Stimulated activated CD8-positive, alpha-beta memory T cell treated with anti-CD3 and anti-CD28 coated beads, Interleukin-12 subunit alpha, Interleukin-12 subunit beta, amount 100 ng/mL, for 1 hour (primary cell): ENCODE data around the gene LCOR.

Experiments used
- DNase-seq: peaks from one replicate; pipeline ENCODE4 v3.0.0-alpha.2; 2020; ENCODE audit warnings: low read depth

LCOR gene

DNA sequence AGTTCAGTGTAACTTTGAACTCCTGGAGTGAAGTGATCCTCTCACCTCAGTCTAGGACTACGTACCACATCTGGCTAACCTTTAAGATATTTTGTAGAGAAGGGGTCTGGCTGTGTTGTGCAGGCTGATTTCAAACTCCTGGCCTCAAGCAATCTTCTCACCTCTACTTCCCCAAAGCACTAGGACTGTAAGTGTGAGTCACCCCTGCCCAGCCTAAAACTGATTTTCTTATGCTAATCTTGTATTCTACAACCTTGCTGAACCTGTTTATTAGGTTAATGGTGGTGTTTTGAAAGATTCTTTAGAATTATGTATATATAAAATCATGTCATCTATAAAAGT is 58.0 kb downstream of the LCOR start:
- DNase-seq = no peak

DNA sequence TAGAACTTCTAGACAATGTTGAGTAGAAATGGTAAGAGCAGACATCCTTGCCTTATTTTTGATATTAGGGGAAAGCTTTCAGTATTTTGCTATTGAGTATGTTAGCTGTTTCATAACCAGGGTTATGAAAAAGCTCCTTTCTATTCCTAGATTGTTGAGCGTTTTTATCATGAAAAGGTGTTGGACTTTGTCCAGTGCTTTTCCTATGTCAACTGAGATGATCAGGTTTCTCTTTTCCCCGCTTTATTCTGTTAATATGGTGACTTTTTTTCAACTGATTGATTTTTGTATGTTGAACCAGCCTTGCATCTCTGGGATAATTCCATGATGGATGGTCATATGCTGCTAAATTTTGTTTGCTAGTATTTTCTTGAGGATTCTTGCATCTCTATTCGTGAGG is 58.5 kb downstream of the LCOR start:
- no peak for DNase-seq

DNA sequence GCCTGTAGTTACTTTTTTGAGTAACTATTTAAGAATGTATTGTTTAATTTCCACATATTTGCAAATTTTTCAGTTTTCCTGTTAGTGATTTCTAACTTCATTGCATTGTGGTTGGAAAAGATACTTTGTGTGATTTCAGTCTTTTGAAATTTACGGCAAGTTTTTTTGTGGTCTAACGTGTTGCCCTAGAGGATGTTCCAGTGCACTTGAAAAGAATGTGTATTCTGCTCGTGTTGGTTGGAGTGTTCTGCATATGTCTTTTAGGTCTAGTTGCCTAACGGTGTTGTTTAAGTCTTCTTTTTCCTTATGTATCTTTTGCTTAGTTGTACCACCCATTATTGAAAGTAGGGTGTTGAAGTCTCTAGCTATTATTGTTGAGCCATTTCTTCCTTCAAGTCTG is 59.7 kb downstream of the LCOR start:
- no peak for DNase-seq

DNA sequence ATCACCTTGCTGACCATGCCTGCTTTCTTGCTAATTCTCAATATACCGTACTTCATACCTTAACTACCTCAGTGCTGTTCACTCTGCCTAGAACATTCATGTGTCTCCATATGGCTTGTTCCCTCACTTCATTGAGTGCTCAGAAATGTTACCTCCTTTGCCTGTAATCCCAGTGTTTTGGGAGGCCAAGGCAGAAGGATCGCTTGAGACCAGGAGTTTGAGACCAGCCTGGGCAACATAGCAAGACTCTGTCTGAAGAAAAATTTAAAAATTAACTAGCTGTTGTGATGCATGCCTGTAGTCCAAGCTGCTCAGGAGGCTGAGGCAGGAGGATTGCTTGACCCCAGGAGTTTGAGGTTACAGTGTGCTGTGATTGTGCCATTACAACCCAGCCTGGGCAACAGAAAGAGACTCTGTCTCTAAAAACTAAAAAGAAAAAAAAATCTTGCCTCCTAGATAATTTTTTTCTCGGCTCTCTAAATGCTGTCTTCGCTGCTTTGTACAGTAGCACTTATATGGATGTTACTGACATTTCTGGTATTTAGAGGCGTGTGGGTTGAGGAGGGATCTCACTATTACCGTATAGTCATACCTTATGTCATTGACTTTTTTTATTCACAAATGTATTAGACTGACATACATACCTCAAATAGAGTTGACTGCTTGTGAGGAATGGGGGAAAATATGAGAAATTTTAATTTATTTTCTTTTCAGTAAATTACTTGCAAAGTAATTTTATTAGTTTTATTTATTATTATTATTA is 63.7 kb downstream of the LCOR start:
- no peak for DNase-seq

DNA sequence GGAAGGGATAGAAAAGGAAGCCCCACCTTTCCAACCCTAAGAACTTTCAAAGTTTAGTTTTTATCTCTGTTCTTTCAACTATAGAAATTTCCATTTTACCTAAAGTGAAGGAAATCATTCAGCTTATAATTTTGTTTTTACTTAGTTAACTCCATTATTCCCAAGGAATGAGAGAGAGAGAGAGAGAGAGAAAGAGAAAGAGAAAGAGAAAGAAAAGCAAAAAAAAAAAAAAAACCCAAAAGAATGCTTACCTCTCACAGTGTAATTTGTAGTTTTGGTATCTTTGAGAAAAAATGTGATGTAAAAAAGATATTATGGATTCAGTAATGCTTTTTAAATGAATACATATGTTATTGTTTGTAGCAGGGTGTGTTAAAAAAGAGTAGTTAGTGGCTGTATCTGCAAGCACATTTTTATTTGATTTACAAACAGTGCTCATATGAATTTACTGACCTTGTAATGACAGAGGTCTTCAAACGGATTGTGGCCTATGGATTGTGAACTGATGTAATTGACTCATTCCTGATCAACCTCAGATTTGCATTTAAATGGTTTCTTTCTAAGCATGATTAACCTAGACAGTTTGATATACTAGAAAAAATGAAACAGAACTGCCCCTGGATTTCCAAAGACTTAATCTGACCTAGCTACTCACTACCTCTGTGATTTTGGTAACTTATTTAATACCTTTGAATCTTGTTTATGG is 64.9 kb downstream of the LCOR start:
- DNase-seq = no peak

DNA sequence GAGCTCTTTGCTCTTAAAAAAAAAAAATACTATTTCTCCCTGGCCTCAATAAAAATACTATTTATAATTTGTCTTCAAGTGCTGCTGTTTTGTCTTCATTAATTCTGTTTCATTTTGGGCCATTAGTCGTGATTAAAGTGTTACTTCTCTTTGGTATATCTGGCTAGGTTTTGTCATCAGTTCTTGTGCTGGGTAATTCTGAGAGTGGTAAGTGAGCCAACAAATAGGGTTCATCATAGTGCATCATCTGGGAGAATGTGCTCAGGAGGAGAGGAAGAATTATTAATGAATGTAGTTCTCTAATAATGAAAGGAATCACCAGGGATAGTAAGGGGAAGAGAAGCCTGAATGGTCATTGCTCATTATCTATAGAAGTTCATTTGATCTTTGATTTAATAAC is 70.0 kb downstream of the LCOR start:
- DNase-seq = no peak

DNA sequence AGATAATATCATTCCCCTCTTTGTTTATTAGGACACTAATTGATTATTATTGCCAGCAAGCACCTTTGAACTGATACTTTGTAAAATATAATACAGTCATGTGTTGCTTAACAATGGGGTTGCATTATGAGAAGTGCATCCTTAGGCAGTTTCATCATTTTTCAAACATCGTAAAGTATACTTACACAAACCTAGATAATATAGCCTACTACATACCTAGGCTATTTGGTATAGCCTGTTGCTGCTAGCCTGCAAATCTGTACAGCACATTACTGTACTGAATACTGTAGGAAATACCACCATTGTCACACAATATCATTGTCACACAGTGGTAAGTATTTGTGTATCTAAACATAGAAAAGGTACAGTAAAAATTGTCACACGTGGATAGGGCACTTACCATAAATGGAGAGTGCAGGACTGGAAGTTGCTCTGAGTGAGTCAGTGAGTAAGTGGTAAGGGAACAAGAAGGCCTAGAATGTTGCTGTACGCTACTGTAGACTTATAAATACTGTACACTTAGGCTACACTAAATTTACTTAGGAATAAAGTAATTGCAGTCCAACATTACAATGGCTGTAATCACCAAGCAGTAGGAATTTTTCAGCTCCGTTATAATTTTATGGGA is 70.7 kb downstream of the LCOR start:
- no peak for DNase-seq

DNA sequence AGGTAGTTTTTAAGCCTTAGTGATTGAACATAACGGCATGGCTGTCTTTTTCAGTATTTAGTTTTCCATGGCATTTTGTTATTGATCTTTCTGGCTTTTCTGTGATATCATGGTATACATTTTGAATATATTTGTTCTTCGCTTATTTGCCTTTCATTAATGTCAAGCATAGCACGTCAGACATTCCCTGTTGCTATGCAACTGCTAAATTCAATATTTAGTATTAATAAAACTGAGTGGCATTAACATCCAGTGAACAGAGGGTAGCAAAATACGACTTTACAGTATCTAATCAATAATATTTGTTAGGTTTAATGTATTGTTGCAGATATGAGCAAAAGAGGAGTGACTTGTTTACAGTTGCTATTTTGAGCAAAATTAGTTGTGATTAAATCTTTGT is 72.5 kb downstream of the LCOR start:
- DNase-seq = no peak

DNA sequence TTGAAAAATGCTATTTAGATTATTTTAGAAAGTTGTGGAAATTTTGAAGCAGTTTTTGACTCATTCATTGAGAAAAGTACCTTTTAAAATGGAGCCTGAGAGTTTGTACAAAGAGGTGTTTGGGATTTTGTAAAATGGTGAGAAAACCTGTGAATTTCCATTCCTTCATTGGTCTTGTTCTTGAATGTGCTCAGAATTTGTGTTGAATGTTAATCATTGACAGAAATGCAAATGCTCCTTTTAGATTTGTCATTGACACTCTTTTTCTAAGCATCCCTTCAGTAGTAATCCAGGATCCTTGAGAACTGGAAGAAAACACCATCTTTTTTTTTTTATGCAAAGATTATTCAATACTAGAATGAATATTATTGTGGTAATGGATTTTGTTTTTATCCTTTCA is 74.8 kb downstream of the LCOR start:
- no peak for DNase-seq

DNA sequence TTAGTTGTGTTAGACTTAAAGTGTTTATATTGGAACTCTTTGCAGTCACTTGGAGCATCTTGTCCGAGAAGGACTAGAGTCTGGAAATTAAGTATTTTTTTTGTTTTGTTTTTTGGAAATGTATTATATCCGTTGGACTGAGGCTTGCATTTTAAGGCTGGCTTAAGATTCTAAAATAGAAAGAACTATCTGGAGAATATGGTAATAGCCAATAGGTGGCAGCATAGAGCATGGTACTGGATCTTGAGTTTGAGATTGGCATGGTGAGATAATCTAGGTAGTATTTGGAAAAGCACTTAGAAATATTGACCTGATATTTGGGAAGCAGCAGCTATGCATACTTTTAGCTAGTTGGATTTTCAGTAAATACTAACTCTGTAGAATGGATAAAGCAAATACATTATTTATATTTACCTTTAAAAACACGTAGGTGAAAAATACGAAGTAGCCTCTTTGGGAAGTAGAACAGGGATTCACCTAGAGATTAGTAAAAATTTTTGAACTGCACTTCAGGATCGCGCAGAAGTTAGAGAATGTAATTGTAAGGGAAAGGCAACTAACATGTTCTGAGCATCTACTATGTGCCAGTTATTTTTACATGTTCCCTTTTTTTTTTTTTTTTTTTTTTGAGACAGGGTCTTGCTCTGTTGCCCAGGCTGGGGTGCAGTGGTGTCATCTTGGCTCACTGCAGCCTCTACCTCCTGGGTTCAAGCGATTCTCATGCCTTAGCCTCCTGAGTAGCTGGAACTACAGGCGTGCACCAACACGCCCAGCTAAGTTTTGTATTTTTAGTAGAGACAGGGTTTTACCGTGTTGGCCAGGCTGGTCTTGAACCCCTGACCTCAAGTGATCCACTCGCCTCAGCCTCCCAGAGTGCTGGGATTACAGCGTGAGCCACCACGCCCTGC is 78.6 kb downstream of the LCOR start:
- DNase-seq = no peak

DNA sequence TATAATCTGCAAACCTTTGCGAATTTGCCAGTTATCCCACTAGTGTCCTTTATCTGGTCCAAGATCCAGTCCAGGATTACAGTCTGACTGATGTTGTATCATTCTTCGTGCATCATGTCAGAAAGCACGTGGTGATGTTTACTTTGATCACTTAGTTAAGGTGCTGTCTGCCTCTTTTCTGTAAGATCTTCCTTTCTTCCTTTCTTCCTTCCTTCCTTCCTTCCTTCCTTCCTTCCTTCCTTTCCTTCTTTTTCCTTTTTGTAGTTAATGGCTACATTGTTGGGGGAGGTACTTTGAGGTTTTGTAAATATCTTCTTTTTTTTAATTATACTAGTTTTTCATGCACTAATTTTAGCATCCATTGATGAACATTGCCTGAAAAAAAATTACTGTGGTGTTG is 80.3 kb downstream of the LCOR start:
- no peak for DNase-seq

DNA sequence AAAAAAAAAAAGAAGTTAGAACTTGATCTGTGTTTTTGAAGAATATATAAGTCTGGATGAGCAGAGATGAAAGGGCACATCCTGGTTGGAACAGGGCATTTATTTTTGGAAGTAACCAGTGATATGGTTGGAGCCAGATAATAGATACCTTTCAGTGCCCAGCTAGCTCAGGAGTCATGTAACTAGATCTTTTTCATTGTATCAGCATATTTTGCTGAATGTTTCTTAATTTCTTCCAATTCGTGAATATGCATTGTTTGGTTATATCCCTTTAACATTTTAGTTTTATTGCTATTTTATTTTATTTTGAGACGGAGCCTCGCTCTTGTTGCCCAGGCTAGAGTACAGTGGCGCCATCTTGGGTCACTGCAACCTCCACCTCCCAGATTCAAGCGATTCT is 81.8 kb downstream of the LCOR start:
- DNase-seq = no peak

DNA sequence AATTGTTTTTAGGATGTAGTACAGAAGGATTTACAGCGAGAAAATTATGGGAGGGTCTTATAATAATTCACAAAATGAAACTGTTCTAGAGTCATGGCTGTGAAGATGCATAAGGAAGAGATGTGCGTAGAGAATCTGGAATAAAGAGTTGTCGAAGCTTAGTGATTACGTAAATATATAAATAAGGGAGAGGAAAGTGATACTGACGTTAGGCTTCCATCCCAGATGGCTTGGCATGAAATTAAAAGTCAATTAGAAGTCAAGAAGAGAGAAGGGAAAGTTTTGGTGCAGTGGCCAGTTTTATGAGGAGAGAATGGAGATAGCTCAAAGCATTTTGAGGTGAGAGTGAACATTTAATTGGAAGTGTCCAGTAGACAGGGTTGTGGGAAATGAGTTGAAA is 85.5 kb downstream of the LCOR start:
- no peak for DNase-seq

DNA sequence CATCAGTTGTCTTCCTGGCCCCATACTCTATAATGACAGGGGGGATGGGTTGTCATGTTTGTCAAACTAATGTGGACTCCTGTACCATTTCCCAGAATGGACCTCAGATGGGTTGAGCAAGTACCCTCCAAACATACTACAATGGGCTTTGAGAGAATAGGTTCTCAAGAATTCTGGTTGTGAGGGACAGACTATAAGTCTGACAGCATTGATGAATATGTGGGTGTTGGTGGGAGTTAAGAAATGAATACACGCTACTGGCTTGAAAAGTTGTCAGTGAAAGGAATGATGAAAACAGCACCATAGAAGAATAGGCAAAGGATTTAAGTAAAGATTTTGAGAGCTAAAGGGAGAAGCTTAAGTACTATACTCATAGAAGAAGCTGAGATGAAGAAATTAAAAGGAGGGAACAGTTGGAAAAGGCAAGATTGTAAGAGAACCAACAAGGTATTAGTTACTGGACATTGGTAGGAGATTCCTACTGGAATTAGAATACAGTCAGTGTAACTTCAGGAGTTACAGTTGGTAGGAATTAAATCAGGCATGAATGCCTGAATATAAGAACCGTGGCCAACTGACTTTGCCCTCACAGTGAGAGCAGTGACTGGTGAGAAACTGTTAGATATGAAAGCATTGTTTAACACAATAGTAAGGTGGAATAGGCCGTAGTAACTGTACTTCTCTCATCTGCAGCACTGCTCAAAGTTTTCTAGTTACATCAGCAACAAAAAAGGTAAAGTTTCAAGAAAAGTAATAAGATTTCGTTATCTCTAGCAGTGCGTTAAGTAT is 86.3 kb downstream of the LCOR start:
- DNase-seq = no peak

DNA sequence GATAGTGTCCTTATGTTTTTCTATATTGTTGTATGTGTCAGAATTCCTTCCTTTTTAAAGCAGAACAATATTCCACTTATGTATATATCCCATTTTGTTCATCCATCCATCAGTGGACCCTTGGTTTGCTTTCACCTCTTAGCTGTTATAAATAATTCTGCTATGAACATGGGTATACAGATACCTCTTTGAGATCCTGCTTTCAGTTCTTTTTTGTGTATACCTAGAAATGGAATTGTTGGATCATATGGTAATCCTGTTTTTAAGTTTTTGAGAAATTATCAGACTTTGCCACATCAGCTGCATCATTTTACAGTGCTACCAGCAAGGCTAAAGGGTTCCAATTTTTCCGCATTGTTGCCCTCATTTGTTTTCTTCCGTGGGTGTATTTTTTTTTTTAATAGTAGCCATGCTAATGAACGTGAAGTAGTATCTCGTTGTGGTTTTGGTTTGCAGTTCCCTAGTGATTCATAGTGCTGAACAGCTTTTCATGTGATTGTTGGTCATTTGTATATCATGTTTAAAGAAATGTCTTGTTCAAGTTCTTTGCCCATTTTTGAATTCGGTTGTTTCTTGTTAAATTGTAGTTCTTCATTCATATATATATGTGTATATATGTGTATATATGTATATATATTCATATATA is 87.8 kb downstream of the LCOR start:
- no peak for DNase-seq

DNA sequence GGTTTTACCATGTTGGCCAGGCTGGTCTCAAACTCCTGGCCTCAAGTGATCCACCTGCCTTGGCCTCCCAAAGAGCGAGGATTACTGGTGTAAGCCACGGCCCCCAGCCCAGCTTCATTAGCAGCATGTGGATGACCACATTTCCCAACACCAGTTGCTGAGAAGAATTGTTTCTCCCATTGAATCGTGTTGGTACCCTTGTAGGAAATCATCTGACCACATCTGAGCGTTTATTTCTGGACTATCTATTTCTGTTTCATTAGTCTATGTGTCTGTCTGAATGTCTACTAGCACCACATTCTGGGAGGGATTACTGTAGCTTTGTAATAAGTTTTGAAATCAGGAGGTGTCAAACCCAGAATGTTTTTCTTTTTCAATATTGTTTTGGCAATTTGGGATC is 89.6 kb downstream of the LCOR start:
- no peak for DNase-seq

DNA sequence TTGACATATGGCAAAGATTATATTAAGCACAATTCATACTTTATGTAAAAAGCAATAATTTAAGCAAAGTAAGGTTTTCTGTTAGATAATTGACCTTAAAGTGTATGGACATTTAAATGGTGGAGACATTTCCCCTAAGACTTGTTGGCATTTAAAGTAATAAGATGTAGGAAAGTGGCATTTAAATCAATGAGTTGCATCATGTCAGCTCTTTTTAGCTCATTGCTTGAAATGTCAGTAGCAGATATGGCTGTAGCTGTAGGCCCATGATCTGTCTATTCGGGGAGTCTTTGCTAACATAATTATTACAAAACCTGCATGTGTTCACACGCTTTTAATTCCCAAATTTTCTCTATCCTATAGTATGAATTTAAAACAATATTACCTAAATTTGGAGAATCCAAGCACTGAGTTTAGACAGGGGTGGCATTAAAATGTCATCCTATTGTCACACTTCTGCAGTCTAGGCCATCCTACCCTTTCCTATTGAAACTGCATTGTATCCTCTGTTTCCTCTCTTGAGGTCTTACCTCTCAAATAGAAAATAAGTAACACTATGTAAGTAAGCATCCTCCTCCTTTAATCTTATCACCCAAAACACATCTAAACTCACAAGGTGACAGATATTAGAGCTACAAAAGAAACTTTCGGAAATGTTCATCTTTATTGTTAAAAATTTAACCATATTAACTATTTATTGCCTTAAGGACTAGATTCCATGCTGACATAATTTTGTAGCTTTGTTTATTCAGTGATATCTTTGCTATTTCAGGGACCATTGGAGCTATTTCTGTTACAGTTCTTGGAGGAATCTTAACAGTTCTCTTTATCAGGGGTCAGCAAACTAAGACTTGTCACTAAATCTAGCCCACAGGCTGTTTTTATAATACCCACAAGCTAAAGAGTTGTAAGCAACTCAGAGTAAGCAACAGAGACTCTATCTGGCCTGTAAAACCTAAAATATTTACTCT is 91.2 kb downstream of the LCOR start:
- no peak for DNase-seq

DNA sequence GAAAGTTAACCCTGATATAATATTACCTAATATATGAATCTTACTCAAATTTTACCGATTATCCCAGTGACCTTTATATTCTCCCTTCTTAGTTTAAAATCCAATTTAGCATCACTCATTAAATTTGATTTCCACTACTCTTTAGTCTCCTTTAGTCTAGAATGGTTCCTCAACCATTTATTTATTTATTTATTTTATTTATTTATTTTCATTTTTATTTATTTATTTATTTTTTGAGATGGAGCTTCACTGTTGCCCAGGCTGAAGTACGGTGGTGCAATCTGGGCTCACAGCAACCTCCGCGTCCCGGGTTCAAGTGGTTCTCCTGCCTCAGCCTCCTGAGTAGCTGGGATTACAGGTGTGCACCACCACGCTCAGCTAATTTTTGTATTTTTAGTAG is 92.8 kb downstream of the LCOR start:
- no peak for DNase-seq

DNA sequence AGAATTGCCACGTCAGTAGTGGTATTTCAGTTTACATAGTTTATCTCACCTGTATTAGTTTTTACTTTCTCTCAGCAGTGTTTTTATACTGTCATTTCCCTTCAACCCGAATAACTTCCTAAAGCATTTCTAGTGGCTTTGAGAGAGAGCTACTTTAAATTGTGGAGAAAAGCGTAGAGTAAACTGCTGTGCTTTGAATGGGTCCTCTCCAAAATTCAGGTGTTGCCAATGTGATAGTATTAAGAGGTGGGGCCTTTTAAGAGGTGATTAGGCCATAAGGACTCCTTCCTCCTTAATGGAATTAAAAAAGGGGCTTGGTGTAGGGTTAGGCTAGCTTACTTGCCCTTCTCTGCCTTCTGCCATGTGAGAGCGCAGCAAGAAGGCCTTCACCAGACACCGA is 98.4 kb downstream of the LCOR start:
- DNase-seq = no peak

DNA sequence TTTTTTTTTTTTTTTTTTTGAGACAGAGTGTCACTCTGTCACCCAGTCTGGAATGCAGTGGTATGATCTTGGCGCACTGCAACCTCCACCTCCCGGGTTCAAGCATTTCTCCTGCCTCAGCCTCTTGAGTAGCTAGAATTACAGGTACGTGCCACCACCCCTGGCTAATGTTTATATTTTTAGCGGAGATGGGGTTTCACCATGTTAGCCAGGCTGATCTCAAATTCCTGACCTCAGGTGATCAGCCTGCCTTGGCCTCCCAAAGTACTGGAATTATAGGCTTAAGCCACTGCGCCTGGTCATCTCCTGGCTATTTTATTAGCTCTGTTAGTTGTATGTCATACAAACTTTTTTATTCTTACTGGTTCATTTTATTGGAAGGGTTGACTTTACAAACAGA is 103.0 kb downstream of the LCOR start:
- no peak for DNase-seq
